IMR-90 (cell line): ENCODE measurements around the gene GGACT. TPM values are rescaled to one million over a fixed set of nuclear protein-coding genes. Genes with fewer than 3 reads are reported as not detected.

Source experiments
- ATAC-seq: fragments of 200-7000 bp; cut with Tn5 transposase; 2 replicates; pipeline ENCODE4 v1.9.1; 2020; ENCODE audit warnings: low read depth, mild to moderate bottlenecking, moderate library complexity
- BruUV-seq: library from RNA; stranded (reverse); fragments of 400-500 nt; replicated peaks from 2 replicates; lab custom pipeline; 2021; lab: Mats Ljungman, UMichigan
- CTCF ChIA-PET: fragments of 300-600 bp; formaldehyde crosslinking; extraction: SDS; loops from one replicate; lab custom pipeline; 2021; ENCODE audit warnings: antibody characterized with exemption; lab: Yijun Ruan, JAX
- POLR2A ChIA-PET: fragments of 300-600 bp; sonication (Branson Sonifier 250); formaldehyde crosslinking; loops from one replicate; lab custom pipeline; 2022; ENCODE audit warnings: antibody characterized with exemption; ENCODE audit not compliant: unreplicated experiment; lab: Charles Lee
- DNase-seq: peaks from one replicate; pipeline ENCODE4 v3.0.0; 2013
- H2AFZ ChIP-seq: replicated peaks from 2 replicates; pipeline ENCODE3; 2013; ENCODE audit warnings: low read length, mild to moderate bottlenecking; ENCODE audit not compliant: poor library complexity
- H2AK5ac ChIP-seq: 2 replicates; pipeline ENCODE4 v1.6.1; 2013; ENCODE audit warnings: low read depth, low read length, inconsistent platforms
- H2AK9ac ChIP-seq: replicated peaks from 2 replicates; pipeline ENCODE3; 2013; ENCODE audit warnings: mild to moderate bottlenecking, low read depth, low read length, moderate library complexity; ENCODE audit not compliant: poor library complexity
- H2BK120ac ChIP-seq: 2 replicates; pipeline ENCODE4 v1.6.1; 2013; ENCODE audit warnings: low read depth, low read length, inconsistent platforms
- H2BK15ac ChIP-seq: 3 replicates; pipeline ENCODE4 v1.6.1; 2013; ENCODE audit warnings: low read depth, low read length, inconsistent platforms
- H2BK20ac ChIP-seq: 2 replicates; pipeline ENCODE4 v1.6.1; 2013; ENCODE audit warnings: low read depth, mild to moderate bottlenecking, inconsistent platforms, low read length, moderate library complexity
- H2BK5ac ChIP-seq: 2 replicates; pipeline ENCODE4 v1.6.1; 2013; ENCODE audit warnings: mild to moderate bottlenecking, low read depth, low read length, inconsistent platforms; ENCODE audit not compliant: poor library complexity, severe bottlenecking
- H3K14ac ChIP-seq: replicated peaks from 2 replicates; pipeline ENCODE4 v1.6.1; 2013; ENCODE audit warnings: low read depth, low read length, inconsistent platforms
- H3K18ac ChIP-seq: 2 replicates; pipeline ENCODE4 v1.6.1; 2013; ENCODE audit warnings: low read depth, low read length, control low read depth
- H3K23ac ChIP-seq: 2 replicates; pipeline ENCODE4 v1.6.1; 2013; ENCODE audit warnings: low read depth, low read length, inconsistent platforms
- H3K27ac ChIP-seq: 2 replicates; pipeline ENCODE4 v1.5.1; 2013; ENCODE audit warnings: mild to moderate bottlenecking, control low read depth, low read length; ENCODE audit not compliant: insufficient read depth
- H3K27me3 ChIP-seq: 2 replicates; pipeline ENCODE4 v1.6.1; 2013; ENCODE audit warnings: low read length; ENCODE audit not compliant: control insufficient read depth, insufficient read depth
- H3K36me3 ChIP-seq: 2 replicates; pipeline ENCODE4 v1.6.1; 2013; ENCODE audit warnings: low read length, mixed read lengths; ENCODE audit not compliant: control insufficient read depth, insufficient read depth
- H3K4ac ChIP-seq: 2 replicates; pipeline ENCODE4 v1.6.1; 2013; ENCODE audit warnings: low read depth, low read length, inconsistent platforms
- H3K4me1 ChIP-seq: 2 replicates; pipeline ENCODE4 v1.6.1; 2013; ENCODE audit warnings: low read length, mixed read lengths; ENCODE audit not compliant: control insufficient read depth, insufficient read depth
- H3K4me2 ChIP-seq: 2 replicates; pipeline ENCODE4 v1.6.1; 2013; ENCODE audit warnings: low read depth, mild to moderate bottlenecking, control low read depth, low read length, moderate library complexity
- H3K4me3 ChIP-seq: 2 replicates; pipeline ENCODE4 v1.5.1; 2013; ENCODE audit warnings: low read depth, mild to moderate bottlenecking, control low read depth, low read length, moderate library complexity; ENCODE audit not compliant: insufficient read depth
- H3K56ac ChIP-seq: 2 replicates; pipeline ENCODE4 v1.6.1; 2013; ENCODE audit warnings: low read length, inconsistent platforms; ENCODE audit not compliant: insufficient read depth; ENCODE audit errors: extremely low read depth
- H3K79me1 ChIP-seq, 2 experiments: 2 replicates each; pipeline ENCODE4 v1.6.1; 2013; ENCODE audit warnings: low read length in 2 of 2, inconsistent platforms in 1 of 2, low read depth in 1 of 2
- H3K9ac ChIP-seq: 2 replicates; pipeline ENCODE4 v1.6.1; 2013; ENCODE audit warnings: low read depth, low read length, control low read depth
- H3K9me1 ChIP-seq: 2 replicates; pipeline ENCODE4 v1.6.1; 2013; ENCODE audit warnings: low read length, inconsistent platforms; ENCODE audit not compliant: insufficient read depth
- H3K9me3 ChIP-seq: 2 replicates; pipeline ENCODE4 v1.6.1; 2013; ENCODE audit warnings: low read length; ENCODE audit not compliant: control insufficient read depth, insufficient read depth
- H4K20me1 ChIP-seq: 2 replicates; pipeline ENCODE4 v1.6.1; 2013; ENCODE audit warnings: low read length, inconsistent platforms; ENCODE audit not compliant: insufficient read depth
- H4K5ac ChIP-seq: 2 replicates; pipeline ENCODE4 v1.6.1; 2013; ENCODE audit warnings: mild to moderate bottlenecking, low read depth, low read length, control low read depth
- H4K8ac ChIP-seq, 2 experiments: 2 replicates each; pipeline ENCODE4 v1.6.1; 2013; ENCODE audit warnings: low read depth in 2 of 2, low read length in 2 of 2, control low read depth in 1 of 2, inconsistent platforms in 1 of 2
- H4K91ac ChIP-seq: 2 replicates; pipeline ENCODE4 v1.6.1; 2013; ENCODE audit warnings: low read depth, low read length, inconsistent platforms; ENCODE audit not compliant: insufficient read depth
- BHLHE40 ChIP-seq: fragments of 150-350 bp; IDR thresholded peaks from 2 replicates; pipeline ENCODE4 v1.6.1; 2016; ENCODE audit warnings: mild to moderate bottlenecking, low read depth, low read length
- CEBPB ChIP-seq: IDR thresholded peaks from 2 replicates; pipeline ENCODE4 v1.6.1; 2012; ENCODE audit warnings: low read depth, low read length, improper control_type of control experiment
- CTCF ChIP-seq: conservative IDR thresholded peaks from 2 replicates; pipeline ENCODE4 v1.5.1; 2012; ENCODE audit warnings: mild to moderate bottlenecking, low read depth, low read length, improper control_type of control experiment
- ELK1 ChIP-seq: fragments of 150-350 bp; IDR thresholded peaks from 2 replicates; pipeline ENCODE4 v1.6.1; 2016; ENCODE audit warnings: low read depth, mild to moderate bottlenecking, low read length, moderate library complexity, borderline replicate concordance
- FOS ChIP-seq: fragments of 150-350 bp; IDR thresholded peaks from 2 replicates; pipeline ENCODE4 v1.6.1; 2016; ENCODE audit warnings: low read depth, low read length
- MAFK ChIP-seq: IDR thresholded peaks from 2 replicates; pipeline ENCODE4 v1.6.1; 2012; ENCODE audit warnings: low read depth, low read length, improper control_type of control experiment
- MAZ ChIP-seq: IDR thresholded peaks from 2 replicates; pipeline ENCODE4 v1.6.1; 2012; ENCODE audit warnings: low read depth, mild to moderate bottlenecking, low read length, improper control_type of control experiment, moderate library complexity, borderline replicate concordance
- MXI1 ChIP-seq: IDR thresholded peaks from 2 replicates; pipeline ENCODE4 v1.6.1; 2012; ENCODE audit warnings: low read depth, mild to moderate bottlenecking, low read length, moderate library complexity, borderline replicate concordance
- NFE2L2 ChIP-seq: fragments of 150-350 bp; IDR thresholded peaks from 2 replicates; pipeline ENCODE4 v1.6.1; 2016; ENCODE audit warnings: low read depth, mild to moderate bottlenecking, low read length
- RAD21 ChIP-seq: IDR thresholded peaks from 2 replicates; pipeline ENCODE4 v1.6.1; 2012; ENCODE audit warnings: low read length, improper control_type of control experiment
- RCOR1 ChIP-seq: IDR thresholded peaks from 2 replicates; pipeline ENCODE4 v1.6.1; 2012; ENCODE audit warnings: mild to moderate bottlenecking, low read length, improper control_type of control experiment; ENCODE audit not compliant: insufficient replicate concordance
- RFX5 ChIP-seq: IDR thresholded peaks from 2 replicates; pipeline ENCODE4 v1.8.0; 2012; ENCODE audit warnings: low read depth, mild to moderate bottlenecking, low read length, moderate library complexity
- SMC3 ChIP-seq: fragments of 150-350 bp; IDR thresholded peaks from 2 replicates; pipeline ENCODE4 v1.6.1; 2016; ENCODE audit warnings: low read depth, mild to moderate bottlenecking, antibody characterized with exemption, low read length, moderate library complexity
- USF2 ChIP-seq: fragments of 150-350 bp; IDR thresholded peaks from 2 replicates; pipeline ENCODE4 v1.6.1; 2017; ENCODE audit warnings: mild to moderate bottlenecking, antibody characterized with exemption, low read length, low read depth
- WGBS, 2 experiments: methylation state at CpG; one replicate each; pipeline versions ENCODE4 v1.1.5 to v1.1.7; 2013; ENCODE audit warnings: missing lambda C conversion rate in 2 of 2; ENCODE audit not compliant: insufficient read length in 1 of 2; ENCODE audit errors: extremely low coverage in 2 of 2; 5-methylcytosine and 5-hydroxymethylcytosine counted together
- dilution Hi-C: fragments of 300-500 bp; cut with HindIII; formaldehyde crosslinking; loops from one replicate; pipeline ENCODE4 v1.14.3; 2018; ENCODE audit warnings: low sequenced_read_pairs; ENCODE audit not compliant: unreplicated experiment
- in situ Hi-C: fragments of 300-500 bp; cut with MboI; formaldehyde crosslinking; loops from 3 replicates; pipeline ENCODE4 v1.14.3; 2019; ENCODE audit warnings: low sequenced_read_pairs, inconsistent platforms, mixed read lengths
- intact Hi-C: fragments of 100-400 bp; cut with micrococcal nuclease; formaldehyde crosslinking; loops from 2 replicates; pipeline ENCODE4 v1.10.0; 2022
- polyA plus RNA-seq, 3 experiments: library from polyadenylated mRNA; depleted of rRNA; stranded (reverse); fragments of >200 nt; gene quantifications; 2 replicates each; pipeline ENCODE4 v1.2.3, GENCODE V29; 2012; ENCODE audit warnings: low replicate concordance in 1 of 3
- total RNA-seq: library from RNA; depleted of rRNA; stranded (reverse); fragments of >200 nt; gene quantifications from 2 replicates; pipeline ENCODE4 v1.2.3, GENCODE V29; 2012

GGACT gene
- total and polyA plus RNA-seq, 2 of the 4 experiments (the other 2 are of a cell fraction) = 2.0 to 2.6 TPM

GRCh38 chr13:100573121-100573520 is 15.5 kb downstream of the GGACT start:
- Histone ChIP-seq H3K4me1 (no peaks in the 10 kb centered on the region), H3K27me3 (no peaks in the 10 kb centered on the region), H3K23ac (no peak overlapping the region), H3K36me3 (no peaks in the 10 kb centered on the region), H3K18ac (no peak overlapping the region), H3K27ac (no peak overlapping the region), H3K14ac (no peak overlapping the region), H2AK5ac (no peak overlapping the region), H2AFZ (no peak overlapping the region), H3K9me3 (no peaks in the 10 kb centered on the region), H4K5ac (no peak overlapping the region), H3K4me3 (no peak overlapping the region), H3K4me2 (no peak overlapping the region), H4K8ac (no peak overlapping the region), H4K91ac (no peak overlapping the region), H4K20me1 (no peaks in the 10 kb centered on the region), H3K9ac (no peak overlapping the region), H2BK120ac (no peak overlapping the region), H3K9me1 (no peaks in the 10 kb centered on the region), H2BK5ac (no peak overlapping the region), H3K4ac (no peak overlapping the region), H3K56ac (no peak overlapping the region), H2BK15ac (no peak overlapping the region), H2BK20ac (no peak overlapping the region), H3K79me1 (no peaks in the 10 kb centered on the region), H2AK9ac (no peak overlapping the region)
- dilution Hi-C loops (no loop called here), in situ Hi-C loops (loop anchor here (10.0 kb wide), 1 partner anchor 552 kb away; no protein-coding TSS in a partner anchor), intact Hi-C loops (loop anchor here (1.0 to 5.0 kb wide), 4 partner anchors 104 to 554 kb away; no protein-coding TSS in a partner anchor)
- BruUV-seq = no TSS peak
- no CpG with 5 or more reads among the region's 2 CpGs for WGBS, 2 experiments
- ATAC-seq (peak; percentile 90), DNase-seq (peak; percentile 82)
- ChIA-PET CTCF (interaction anchor here (0.6 to 1.6 kb wide), 8 partner anchors 9 to 657 kb away, joined by 3 to 5 read pairs (median 4); no protein-coding TSS in a partner anchor), POLR2A (no interaction called here)
- TF ChIP-seq BHLHE40 (no peak), RAD21 (peak; percentile 63), RFX5 (no peak), MAFK (no peak), ELK1 (no peak), RCOR1 (no peak), FOS (no peak), MAZ (no peak), CEBPB (no peak), CTCF (peak; percentile 70), SMC3 (peak; percentile 66), USF2 (no peak), NFE2L2 (no peak), MXI1 (no peak)
